A549 (cell line): ENCODE results near the gene CACNA1S.

Source experiments
- CBX8 ChIP-seq: fragments of 200-600 bp; sonication (generic); IDR thresholded peaks from 2 replicates; pipeline ENCODE4 v1.6.1; 2016
- EP300 ChIP-seq, 2 experiments: fragments of >200 bp; sonication (Bioruptor Twin); formaldehyde crosslinking; IDR thresholded peaks; 2 replicates in 1 of 2; 3 replicates in 1 of 2; pipeline ENCODE4 v1.6.1; 2016 to 2017
- ESRRA ChIP-seq: fragments of 150-350 bp; IDR thresholded peaks from 2 replicates; pipeline ENCODE4 v1.6.1; 2014; ENCODE audit warnings: mild to moderate bottlenecking, low read length, borderline replicate concordance
- JUNB ChIP-seq: fragments of >200 bp; sonication (Bioruptor Twin); formaldehyde crosslinking; IDR thresholded peaks from 2 replicates; pipeline ENCODE4 v1.6.1; 2016
- MYC ChIP-seq: IDR thresholded peaks from 2 replicates; pipeline ENCODE4 v1.6.1; 2012; ENCODE audit warnings: mild to moderate bottlenecking, inconsistent platforms, low read length, improper control_type of control experiment, borderline replicate concordance
- NR3C1 ChIP-seq: fragments of >200 bp; sonication (Bioruptor Twin); formaldehyde crosslinking; IDR thresholded peaks from 3 replicates; pipeline ENCODE4 v1.6.1; 2017
- POLR2A ChIP-seq: IDR thresholded peaks from 2 replicates; pipeline ENCODE4 v1.6.1; 2012; ENCODE audit warnings: mild to moderate bottlenecking, low read length
- RARB ChIP-seq: fragments of 250-450 bp; sonication (Bioruptor Pico); IDR thresholded peaks from 2 replicates; pipeline ENCODE4 v1.8.0; 2021; ENCODE audit warnings: mild to moderate bottlenecking, moderate library complexity
- RCOR1 ChIP-seq: fragments of 150-350 bp; IDR thresholded peaks from 2 replicates; pipeline ENCODE4 v1.6.1; 2014; ENCODE audit warnings: antibody characterized with exemption, low read length, low read depth
- RFX5 ChIP-seq: fragments of 450-650 bp; IDR thresholded peaks from 2 replicates; pipeline ENCODE4 v1.7.1; 2014; ENCODE audit warnings: antibody characterized with exemption, mild to moderate bottlenecking, moderate library complexity
- ZNF302 ChIP-seq: fragments of 250-450 bp; sonication (Bioruptor Pico); IDR thresholded peaks from 2 replicates; pipeline ENCODE4 v1.9.0; 2021; ENCODE audit warnings: inconsistent platforms, mild to moderate bottlenecking, moderate library complexity
- TF ChIP-seq, protein P1 (sequence below): IDR thresholded peaks from 2 replicates; pipeline ENCODE4 v1.6.1; 2012; ENCODE audit warnings: low read depth, borderline replicate concordance
- TF ChIP-seq, protein P2 (sequence below): fragments of >200 bp; sonication (Bioruptor Twin); formaldehyde crosslinking; IDR thresholded peaks from 3 replicates; pipeline ENCODE4 v1.5.1; 2016

GRCh38 chr1:201089596-201089995 lies 22.6 kb downstream of the CACNA1S start:
- TF ChIP-seq, protein P1, sequence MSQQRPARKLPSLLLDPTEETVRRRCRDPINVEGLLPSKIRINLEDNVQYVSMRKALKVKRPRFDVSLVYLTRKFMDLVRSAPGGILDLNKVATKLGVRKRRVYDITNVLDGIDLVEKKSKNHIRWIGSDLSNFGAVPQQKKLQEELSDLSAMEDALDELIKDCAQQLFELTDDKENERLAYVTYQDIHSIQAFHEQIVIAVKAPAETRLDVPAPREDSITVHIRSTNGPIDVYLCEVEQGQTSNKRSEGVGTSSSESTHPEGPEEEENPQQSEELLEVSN: no peak
- TF ChIP-seq, protein P2, sequence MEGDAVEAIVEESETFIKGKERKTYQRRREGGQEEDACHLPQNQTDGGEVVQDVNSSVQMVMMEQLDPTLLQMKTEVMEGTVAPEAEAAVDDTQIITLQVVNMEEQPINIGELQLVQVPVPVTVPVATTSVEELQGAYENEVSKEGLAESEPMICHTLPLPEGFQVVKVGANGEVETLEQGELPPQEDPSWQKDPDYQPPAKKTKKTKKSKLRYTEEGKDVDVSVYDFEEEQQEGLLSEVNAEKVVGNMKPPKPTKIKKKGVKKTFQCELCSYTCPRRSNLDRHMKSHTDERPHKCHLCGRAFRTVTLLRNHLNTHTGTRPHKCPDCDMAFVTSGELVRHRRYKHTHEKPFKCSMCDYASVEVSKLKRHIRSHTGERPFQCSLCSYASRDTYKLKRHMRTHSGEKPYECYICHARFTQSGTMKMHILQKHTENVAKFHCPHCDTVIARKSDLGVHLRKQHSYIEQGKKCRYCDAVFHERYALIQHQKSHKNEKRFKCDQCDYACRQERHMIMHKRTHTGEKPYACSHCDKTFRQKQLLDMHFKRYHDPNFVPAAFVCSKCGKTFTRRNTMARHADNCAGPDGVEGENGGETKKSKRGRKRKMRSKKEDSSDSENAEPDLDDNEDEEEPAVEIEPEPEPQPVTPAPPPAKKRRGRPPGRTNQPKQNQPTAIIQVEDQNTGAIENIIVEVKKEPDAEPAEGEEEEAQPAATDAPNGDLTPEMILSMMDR: no peak
- TF ChIP-seq EP300 (IDR thresholded peaks at IDR 0.05) (no peak), CBX8 (no peak), RFX5 (no peak), POLR2A (no peak), RCOR1 (no peak), RARB (CRISPR knock-in tag) (no peak), NR3C1 (no peak), JUNB (no peak), MYC (no peak), ESRRA (no peak), ZNF302 (CRISPR knock-in tag) (no peak)
